ENCODE data around the gene CHRD.

The CHRD gene

DNA sequence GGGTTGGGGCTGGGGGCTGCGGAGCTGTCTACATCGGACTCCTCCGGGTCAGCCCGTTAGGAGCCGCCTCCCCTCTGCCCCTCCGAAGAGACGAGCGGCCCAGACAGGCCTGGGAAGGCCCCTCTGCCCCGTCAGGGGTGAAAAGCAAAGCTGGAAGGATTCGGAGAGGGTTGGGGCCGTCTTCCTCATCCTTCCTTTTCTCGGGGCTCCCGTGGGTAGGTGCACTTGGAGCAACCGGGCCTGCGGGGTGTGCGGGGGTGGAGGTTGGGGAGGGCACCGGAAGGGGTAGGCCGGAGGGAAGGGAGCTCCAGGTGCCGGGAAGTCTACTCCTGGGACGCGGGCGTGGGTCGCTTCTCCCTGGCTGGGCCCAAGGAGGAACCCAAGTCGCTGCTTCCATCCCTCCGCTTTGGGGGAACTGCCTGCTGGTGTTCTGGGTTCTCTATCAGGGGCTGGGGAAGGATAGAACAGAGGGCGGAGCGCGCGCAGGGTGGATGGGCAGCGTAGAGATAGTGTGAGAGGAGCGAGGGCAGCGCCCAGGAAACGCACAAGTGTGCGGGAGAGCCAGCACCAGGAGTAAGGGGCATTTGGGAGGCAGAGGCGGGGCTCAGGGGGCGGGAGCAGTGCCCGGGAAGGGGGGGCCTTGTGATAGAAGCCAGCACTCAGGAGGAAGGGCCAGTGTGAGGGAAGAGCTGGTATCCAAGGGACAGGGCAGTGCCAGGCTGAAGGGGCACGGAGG lies 17.8 kb upstream of the CHRD start:
- peak; percentile 52 for DNase-seq

DNA sequence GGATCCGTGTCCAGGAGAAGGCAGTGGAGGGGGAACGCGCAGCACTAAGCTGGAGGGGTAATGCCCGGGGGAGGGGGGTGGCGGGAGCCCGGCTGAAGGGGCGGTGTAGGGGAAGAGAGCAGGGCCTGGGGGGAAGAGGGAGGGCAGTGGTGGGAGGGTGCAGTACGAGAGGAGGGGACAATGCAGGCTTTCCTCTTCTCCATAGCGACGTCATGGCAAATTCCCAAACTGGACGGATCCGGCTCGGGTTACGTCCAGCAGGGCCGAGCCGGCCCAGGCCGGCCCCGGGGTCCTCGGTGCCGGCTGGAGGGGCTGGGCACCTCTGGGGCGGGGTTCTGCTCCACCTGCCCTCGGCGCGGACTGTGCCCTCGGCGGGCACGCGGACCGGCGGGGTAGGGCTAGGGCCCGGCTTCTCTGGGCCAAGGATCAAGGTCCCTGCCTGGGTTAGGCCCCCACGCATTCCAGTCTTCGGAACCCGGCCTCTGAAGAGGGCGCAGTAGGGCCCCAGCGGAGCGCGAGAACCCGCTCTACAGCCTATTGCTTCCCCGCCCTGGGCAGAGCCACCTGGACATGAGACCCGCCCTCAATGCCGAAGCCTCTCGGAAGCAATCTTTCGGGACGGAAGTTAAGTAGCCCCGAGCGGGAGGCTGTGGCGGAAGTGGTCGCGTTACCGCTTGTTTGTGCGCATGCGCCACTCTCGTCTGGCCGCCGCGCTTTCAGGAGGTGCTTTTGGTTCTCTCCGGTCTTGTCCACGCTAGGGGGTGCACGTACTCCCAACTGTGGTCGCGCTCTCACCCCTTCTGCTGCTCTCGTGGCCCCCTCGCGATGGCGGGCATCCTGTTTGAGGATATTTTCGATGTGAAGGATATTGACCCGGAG lies 16.9 kb upstream of the CHRD start:
- DNase-seq, result peak; percentile 98

DNA sequence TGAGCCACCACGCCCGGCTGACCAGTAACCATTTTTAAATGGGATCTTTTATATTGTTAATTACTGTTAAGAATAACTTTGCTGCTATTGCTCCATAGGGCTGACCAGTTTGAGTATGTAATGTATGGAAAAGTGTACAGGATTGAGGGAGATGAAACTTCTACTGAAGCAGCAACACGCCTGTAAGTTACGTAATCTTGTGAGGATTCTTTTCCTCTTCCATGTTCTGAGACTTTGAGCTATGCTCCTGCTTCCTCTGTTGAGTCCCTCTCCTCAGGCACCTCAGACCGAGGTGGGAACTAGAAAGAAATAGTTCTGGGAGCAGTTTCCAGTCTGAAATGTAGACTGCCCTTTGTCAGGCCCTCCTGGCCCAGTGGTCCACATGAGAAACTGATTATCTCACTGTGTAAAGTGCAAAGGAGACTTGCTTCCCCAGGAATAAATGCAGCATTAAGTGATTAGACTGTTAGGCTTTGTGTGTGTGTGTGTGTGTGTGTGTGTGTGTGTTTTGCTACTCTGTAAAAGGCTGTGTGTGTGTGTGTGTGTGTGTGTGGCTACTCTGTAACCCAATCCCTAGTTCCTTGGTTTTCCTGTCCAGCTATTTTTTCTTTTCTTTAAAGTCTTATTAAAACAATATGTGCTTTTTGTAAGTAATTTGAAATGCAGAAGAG lies 13.1 kb upstream of the CHRD start:
- no peak for DNase-seq

DNA sequence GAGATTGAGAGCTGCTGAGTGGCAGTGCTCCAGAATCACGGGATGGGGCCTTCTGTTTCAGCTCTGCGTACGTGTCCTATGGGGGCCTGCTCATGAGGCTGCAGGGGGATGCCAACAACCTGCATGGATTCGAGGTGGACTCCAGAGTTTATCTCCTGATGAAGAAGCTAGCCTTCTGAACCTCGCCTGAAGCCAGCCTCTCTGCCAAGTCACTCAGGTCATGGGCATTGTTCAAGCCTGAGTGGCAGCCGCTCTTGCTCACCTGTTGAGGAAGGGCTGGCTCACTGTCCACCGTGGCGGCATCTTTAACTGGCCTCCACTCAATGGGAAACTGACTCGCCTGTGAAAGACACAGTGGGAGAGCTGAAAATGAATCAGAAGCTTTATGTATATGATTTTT lies 11.7 kb upstream of the CHRD start:
- no peak for DNase-seq

DNA sequence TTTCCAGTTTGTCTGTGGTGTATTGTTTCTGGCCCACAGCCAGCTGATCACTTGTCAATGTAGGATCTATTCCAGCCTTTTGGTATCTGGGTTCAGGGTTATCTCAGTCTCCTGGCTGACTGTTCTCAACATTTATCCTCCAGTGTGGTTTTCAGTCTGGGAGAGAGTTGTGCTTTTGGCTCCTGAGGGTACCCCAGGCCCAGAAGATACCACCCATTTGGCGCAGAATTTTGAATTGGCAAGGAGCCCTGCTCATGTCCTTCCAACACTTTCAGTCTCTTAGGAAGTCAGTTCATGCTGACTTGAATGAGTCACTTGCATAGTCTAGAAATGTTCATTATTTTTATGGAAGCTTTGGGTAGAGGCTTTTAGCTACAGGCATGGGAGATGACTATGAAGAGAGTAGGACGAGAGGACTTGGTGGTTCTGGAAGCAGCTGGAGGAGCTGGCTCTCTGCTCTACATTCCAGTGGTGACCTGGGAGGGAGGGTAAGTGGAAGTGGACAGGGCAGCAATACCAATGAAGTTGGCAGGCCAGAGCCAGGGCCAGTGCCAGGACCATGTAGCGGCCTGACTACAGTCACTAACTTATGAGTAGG lies 11.2 kb upstream of the CHRD start:
- DNase-seq, result no peak

DNA sequence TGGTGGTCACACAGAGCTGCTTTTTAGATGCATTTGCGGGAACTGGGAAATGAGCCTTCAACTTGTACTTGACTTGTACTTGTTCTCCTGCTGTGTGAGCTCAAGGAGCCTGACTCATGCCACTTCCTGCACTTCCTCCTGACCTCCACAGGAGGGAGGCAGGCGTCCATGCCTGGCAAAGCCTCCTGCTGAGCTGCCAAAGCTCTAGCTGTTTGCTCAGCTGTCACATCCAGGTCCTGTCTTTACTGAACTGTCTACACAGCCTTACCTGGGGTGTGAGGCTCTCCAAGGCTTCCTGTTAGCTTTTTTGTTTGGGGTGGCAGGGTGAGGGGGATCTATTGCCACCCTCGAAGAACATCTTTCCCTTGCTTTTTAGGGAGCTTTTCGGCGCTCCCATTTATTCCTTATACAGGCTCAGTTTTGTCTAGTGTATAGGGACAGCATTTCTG lies 8.3 kb upstream of the CHRD start:
- peak; percentile 73 for DNase-seq

DNA sequence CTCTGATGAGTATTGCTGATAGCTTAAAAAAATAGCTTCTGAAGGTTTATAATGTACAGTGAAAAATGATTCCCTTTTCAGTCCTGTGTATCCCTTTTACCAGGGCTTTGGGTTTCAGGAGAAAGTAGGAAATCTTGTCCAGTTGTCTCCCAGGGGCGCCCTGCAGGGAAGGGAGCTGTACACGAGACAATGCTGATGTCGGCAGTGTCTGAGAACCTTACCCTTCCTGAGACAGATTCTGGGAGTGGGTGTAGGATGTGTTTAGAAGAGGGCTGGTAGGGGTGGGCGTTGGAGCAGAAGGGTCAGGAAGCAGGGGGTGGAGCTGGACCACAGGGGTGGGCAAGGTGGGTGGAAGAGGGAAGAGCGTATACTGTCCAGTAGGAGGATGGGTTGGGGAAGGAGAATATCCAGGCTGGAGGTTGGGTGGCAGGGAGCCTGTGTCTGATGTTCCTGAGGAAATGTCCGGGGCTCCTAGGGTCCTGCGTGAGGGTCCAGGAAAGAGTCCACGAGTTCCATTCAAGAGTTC lies 7.5 kb upstream of the CHRD start:
- DNase-seq, result no peak

DNA sequence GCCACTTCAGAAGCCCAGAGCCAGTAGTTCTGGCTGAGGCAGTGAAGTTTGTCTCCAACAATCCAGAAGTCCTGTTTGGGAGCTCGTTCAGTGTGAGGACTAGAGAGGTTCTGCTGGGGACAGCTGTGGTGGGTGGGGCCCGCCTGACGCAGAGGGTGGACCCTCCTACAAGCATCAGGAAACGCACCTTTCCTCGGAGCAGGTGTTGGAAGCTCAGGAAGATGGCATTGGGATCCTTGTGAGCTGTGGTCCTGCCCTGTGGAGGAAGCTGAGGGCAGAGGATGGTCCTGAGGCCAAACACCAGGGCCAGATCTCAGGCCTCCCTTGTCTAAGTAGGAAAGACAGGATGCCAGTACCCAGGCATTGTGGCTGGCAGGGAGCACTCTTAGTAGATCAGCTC lies 6.9 kb upstream of the CHRD start:
- DNase-seq, result no peak

DNA sequence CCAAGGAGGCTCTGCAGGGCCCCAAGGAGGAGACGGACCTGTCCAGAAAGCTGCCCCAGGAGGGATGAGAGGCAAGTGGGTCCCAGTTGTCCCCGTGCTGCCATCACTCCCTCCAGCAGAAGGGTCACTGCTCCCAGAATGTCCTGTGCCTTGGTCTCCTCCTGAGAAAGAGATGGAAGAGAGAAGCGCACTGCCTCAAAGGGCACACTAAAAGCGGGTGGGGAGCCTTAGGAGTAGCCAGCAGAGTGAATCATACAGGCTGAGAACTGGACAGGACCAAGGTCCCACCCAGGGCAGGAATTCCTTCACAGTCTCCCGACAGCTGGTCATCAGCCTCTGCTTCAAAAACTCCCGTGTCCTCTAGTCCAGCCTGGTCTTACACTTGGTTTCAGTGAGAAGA lies 6.4 kb upstream of the CHRD start:
- no peak for DNase-seq

DNA sequence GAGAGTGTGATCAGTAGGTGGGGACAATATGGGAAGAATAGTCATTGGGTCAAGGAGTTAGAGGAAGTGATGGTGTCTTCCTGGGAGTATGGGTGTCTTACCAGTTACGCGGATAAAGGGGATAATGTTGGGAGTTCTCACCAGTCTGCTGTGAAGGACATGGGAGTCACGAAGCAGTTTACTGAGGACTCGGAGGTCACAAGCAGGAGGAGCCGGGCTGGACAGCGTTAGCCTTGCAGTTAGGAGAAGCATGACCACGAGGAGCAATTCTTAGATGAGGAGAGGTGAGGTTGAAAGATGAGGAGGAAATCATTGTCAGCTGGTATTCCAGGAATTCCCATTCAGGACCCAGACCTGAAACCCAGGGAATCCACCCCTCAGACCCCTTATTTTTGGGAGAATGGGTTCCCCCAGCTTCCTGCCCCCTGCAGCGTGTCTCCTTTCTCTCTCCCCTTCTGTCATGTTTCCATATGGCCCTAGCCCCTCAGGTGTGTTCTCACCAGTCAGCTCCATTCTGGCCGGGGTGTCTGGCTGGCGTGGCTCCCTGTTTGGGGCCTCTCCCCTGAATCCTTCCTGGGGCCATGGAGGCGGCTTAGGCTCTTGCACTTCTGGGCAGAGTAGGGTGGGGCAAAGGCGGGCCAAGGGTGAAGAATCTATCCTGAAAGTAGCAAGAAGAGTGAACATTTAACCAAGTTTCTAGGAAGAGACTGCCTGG lies 4.0 kb upstream of the CHRD start:
- DNase-seq, result no peak

DNA sequence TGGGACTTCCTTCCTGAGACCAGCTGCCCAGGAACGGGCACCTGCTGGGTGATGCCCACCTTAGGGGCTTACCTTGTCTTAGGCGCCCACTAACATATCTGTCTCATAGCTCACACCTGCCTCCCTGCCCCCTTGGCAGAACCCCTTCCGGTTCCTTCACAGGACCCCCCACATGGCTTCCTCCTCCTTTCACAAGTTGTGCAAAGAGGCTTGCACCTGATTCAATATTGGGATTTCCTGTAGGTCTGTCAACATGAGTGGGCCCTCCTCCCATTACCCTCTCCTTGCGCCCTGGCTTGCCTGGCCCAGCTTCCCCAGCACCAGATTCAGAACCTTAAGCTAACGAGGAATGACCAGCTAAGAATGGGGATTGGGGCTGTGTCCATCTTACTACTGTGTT lies 2.5 kb upstream of the CHRD start:
- DNase-seq, result no peak

DNA sequence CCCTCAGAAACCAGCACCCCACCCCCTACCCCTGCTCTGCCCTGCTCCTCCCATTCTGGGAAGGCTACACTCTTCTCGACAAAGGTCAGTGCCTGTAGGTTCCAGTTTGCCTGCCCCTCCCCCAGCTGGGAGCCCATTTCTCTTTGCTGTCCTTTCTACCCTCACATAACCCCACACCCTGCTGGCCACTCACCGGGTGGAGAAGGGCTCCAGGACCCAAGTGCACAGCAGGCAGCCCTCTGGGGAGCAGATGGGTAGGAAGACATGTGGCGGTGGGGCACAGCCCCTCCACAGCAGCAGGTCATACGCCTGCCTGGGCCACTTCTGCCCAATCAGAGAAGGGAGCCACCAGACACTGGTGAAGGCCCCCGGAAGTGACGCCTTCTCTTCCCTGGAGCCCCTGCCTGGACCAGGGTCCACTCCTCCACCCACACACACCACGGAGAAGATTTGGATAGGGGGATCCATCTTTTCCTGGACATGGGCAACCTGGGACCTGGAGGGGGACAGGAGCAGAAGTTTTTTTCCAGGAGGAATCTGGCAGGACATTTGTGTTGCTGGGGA lies 1.9 kb upstream of the CHRD start, which contains the start of gene THPO:
TSS of gene THPO (minus strand) at position 326 of the 564 bp plus-strand sequence. CDS start 1,948 bp downstream, outside the sequence.
- DNase-seq, result no peak

DNA sequence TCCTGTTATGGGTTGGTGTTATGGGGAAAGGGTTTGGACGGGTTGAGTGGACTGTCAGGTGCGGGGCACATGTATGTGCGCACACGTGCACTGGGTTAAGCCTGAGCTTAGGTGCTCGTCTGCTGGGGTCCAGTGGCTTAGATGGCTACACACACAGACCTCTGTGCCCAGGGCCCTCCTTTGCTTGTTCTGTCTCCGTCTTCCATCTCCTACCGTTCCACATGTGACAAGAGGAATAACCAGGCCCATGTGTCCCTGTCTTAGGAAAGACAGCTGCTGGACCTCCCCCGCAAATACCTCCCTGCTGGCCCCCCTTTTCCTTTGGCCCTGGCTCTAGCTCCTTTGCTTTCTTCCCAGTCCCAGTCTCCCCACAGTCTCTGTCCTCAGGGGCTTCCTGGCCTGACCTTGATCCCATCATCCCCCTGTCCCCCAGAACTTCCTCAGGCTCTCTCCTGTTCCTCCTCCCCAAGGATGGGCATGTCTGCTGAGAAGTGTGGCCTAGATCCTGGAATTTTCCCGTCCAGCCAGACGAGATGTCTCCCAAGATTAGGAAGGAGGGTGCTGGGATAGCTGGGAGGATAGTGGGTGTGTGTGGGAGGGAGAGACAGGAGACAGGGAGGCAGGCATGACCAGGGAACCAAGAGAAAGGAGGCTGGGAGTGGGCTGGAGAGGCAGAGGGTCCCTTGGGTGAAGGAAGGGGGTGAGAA lies 1.1 kb upstream of the CHRD start:
- no peak for DNase-seq

DNA sequence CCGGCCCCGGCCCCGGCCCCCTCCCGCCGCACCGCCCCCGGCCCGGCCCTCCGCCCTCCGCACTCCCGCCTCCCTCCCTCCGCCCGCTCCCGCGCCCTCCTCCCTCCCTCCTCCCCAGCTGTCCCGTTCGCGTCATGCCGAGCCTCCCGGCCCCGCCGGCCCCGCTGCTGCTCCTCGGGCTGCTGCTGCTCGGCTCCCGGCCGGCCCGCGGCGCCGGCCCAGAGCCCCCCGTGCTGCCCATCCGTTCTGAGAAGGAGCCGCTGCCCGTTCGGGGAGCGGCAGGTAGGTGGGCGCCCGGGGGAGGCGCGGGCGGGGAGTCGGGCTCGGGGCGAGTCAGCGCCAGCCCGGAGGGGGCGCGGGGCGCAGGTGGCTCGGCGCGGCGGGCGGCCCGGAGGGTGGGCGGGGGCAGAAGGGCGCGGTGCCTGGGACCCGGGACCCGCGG lies 352 bp downstream of the CHRD start:
- DNase-seq, result no peak

DNA sequence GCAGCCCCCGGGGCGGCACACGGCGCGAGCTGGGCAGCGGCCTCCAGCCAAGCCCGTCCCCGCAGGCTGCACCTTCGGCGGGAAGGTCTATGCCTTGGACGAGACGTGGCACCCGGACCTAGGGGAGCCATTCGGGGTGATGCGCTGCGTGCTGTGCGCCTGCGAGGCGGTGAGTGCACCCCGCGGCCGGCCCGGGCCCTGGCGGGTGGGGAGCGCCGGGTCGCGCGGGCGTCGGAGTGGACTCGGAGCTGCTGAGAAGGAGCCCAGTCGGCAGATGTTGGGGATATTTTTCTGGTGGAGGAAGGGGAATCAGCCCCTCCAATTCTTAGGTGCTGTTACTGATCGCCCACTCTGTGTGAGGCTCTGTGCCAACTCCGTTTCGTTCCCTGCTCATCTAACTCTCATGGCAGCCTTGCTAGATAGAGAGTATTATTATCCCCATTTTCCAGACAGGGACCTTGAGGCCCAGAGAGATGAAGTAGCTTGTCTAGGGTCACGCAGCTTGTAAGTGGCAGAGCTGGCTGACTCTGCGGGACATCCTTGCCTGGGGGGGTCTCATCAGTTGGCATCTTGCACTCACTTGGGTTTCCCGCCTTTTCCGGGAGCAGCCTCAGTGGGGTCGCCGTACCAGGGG lies 890 bp downstream of the CHRD start:
- no peak for DNase-seq

DNA sequence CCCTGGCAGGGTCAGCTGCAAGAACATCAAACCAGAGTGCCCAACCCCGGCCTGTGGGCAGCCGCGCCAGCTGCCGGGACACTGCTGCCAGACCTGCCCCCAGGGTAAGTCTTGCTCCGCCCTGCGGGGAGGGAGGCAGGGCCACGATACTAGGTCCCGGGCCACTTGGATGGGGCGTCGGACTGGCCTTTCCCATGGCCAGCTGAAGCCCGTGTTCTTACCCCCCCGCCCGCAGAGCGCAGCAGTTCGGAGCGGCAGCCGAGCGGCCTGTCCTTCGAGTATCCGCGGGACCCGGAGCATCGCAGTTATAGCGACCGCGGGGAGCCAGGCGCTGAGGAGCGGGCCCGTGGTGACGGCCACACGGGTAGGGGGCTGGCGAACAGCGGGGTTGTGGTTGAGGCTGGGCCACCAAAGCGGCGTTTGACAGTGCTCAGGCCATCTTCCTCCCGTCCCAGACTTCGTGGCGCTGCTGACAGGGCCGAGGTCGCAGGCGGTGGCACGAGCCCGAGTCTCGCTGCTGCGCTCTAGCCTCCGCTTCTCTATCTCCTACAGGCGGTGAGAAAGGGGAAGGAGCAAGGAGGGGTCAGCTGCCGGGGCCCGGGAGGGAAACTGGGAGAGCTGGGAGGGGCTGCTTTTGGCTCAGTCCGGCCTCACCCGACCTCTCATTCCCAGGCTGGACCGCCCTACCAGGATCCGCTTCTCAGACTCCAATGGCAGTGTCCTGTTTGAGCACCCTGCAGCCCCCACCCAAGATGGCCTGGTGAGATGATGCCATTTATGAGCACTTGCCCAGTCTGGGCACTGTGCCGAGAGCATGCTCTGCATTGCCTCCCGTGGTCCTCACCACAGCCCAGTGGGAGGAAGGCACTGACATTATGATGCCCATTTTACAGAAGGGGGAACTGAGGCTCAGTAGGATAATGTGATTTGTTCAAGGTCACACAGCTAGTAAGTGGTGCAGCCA lies 1.7 kb downstream of the CHRD start:
- no peak for DNase-seq

DNA sequence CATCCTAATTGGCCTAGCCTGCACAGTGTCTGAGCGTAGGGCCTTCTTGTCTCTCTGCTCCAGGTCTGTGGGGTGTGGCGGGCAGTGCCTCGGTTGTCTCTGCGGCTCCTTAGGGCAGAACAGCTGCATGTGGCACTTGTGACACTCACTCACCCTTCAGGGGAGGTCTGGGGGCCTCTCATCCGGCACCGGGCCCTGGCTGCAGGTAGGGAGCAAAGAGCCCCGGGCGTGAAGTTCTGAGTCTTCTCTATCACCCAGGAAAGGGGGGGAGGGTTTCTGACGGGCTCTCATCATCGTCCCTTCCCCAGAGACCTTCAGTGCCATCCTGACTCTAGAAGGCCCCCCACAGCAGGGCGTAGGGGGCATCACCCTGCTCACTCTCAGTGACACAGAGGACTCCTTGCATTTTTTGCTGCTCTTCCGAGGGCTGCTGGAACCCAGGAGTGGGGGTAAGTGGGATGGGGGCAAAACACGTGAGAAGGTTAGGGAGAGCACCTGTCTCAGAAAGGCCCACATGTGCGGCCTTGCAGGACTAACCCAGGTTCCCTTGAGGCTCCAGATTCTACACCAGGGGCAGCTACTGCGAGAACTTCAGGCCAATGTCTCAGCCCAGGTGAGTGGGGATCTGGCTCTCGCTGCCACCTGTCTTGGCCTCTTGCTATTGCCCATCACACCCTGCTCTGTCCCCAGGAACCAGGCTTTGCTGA lies 2.6 kb downstream of the CHRD start:
- DNase-seq, result no peak

DNA sequence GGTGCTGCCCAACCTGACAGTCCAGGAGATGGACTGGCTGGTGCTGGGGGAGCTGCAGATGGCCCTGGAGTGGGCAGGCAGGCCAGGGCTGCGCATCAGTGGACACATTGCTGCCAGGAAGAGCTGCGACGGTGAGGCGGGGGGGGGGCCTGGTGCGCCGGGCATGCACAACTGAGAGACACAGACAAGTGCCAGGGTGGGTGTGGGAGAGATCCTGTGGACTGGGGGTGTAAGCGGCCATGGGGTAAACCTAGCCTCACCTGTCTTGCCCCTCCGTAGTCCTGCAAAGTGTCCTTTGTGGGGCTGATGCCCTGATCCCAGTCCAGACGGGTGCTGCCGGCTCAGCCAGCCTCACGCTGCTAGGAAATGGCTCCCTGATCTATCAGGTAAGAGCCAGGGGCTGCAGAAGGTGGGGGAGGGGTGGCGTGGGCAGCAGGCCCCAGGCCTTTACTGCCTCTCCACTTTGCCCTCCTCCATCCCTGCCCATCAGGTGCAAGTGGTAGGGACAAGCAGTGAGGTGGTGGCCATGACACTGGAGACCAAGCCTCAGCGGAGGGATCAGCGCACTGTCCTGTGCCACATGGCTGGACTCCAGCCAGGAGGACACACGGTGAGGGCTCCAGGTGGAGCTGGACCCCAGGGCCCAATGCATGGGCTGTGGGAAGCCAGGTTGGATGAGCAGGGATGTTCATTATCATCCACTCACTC lies 3.3 kb downstream of the CHRD start:
- DNase-seq, result no peak
